Epithelial cell of alveolus of lung (primary cell): ENCODE measurements around the gene APEX2. TPM values are rescaled to one million over a fixed set of nuclear protein-coding genes. Genes with fewer than 3 reads are reported as not detected.

Experiments
- total RNA-seq: library from RNA; depleted of rRNA; stranded (reverse); fragments of >200 nt; gene quantifications from 2 replicates; pipeline ENCODE4 v1.2.1, GENCODE V29; 2015

APEX2 gene, protein sequence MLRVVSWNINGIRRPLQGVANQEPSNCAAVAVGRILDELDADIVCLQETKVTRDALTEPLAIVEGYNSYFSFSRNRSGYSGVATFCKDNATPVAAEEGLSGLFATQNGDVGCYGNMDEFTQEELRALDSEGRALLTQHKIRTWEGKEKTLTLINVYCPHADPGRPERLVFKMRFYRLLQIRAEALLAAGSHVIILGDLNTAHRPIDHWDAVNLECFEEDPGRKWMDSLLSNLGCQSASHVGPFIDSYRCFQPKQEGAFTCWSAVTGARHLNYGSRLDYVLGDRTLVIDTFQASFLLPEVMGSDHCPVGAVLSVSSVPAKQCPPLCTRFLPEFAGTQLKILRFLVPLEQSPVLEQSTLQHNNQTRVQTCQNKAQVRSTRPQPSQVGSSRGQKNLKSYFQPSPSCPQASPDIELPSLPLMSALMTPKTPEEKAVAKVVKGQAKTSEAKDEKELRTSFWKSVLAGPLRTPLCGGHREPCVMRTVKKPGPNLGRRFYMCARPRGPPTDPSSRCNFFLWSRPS
- total RNA-seq, result 15.3 and 20.2 TPM in 2 replicates

DNA sequence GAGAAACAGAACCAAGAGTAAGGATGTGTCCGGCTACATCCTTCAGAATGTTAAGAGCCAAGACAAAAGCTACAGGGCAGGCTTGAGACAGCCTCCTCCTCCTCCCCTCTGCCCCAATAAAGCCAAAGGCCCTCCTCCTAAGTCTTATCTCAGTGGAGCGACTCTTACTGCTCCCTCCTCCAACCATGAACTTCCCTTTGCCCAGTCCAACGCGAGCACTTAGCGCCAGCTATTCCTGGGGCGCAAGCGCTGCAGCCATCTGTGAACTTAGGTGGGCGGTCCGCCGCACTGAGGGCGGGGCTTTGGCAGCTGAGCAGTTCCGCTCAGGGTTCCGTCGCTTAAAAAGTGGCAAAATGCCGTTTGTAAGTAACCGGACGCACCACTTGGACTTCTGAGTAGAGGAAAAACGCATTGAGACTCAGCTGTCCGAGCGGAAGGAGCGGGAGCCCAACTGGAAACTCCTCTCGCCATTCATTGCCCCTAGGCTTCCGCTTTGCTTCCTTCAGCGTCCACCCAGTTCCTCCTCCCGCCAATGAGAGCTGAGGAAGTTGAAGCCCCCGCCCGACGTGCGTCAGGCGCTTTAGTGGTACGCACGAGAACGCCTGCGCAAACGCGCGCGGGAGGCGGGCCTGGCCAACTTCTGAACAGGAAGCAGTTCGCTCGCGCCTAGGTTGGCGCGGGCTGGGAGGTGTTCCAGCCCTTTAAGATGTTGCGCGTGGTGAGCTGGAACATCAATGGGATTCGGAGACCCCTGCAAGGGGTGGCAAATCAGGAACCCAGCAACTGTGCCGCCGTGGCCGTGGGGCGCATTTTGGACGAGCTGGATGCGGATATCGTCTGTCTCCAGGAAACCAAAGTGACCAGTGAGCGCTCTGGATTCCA, at the start of gene APEX2:
Gene APEX2 (plus strand): TSS at position 647 of the 882 bp plus-strand sequence. CDS start 60 bp downstream, at position 707.

DNA sequence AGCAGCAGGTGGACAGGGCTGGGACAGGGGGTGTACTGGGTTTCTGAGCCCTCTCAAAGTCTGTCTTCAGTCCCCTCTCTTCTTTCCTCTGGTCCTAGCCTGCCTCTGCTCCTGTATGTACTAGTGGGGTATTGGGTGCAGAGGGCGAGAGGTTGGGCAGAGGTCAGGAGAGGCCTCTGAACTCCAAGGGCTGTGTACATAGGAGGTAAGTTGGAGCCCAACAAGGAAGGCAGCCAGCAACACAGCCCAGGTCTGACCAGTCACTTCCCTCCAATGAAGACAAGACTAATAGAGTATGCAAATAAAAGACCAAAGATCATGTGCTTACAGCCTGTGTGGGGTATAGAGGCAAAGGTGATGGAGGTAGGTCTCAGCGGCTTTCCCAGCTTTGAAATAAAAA, 6.1 kb upstream of the APEX2 start, which contains the start of gene PFKFB1:
Gene PFKFB1 (minus strand): TSS at position 90 of the 400 bp plus-strand sequence. CDS start 181 bp downstream, outside the sequence.

DNA sequence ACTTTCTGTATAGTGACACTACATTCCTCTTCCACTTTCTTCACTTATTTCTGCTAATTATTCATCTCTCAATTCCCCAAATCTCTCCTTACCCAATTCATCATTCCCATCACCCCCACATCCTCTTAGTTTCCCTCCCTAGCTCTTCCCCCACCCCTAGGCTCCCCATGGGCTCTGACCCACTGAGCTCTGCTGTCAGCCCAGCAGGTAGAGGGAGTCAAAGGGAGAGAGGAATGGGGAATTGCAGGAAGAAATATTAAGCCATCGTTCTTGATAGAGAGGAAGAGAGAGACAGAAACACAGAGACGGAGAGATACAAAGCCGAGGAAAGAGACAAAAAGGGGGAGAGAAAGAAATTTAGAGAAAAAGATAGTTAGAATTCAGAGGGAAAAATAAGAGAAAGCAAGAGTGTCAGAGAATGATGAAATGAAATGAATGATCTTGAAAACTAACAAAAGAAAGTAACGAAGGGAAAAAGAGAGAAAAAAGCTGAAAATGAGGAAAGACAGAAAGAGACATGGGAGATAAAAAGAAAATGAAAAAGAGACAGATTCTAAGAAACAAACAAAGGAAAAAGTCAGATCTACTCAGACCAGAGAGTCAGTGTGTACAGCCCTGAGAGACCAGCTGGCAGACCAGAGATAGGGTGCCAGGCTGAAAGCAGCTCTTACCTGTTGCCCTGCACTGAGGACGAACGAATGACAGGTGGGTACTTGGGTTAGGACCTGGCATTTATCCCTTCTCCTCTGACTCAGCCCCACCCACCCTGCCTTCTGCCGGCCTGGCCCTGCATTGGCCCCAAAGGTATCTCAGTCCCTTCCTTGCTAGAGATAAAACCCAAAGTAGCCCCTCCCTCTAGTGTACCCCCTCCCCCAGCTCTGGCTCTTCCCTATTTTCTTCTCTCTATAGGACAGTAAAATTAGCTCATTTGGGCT, 30.4 kb downstream of the APEX2 start, which contains the start of gene ALAS2:
Gene ALAS2 (minus strand): TSS at position 707 of the 935 bp plus-strand sequence. CDS start 4,977 bp downstream, outside the sequence.

Other genes starting within 250 kb of the APEX2 start
- gene ITIH6, start 202.1 kb upstream of the APEX2 start, total RNA-seq, result not detected in 2 replicates
- gene MAGED2, start 192.6 kb upstream of the APEX2 start, total RNA-seq, result 283 and 293 TPM in 2 replicates
- 14.2 and 37.3 TPM in 2 replicates for gene TRO, start 79.5 kb upstream of the APEX2 start, total RNA-seq
- under 0.01 TPM in 1 of 2 replicates, not detected in the other for gene PFKFB1, start 6.2 kb upstream of the APEX2 start, total RNA-seq
- gene ALAS2, start 30.6 kb downstream of the APEX2 start, total RNA-seq, result not detected in 2 replicates
- not detected in 2 replicates for gene PAGE2B, start 74.7 kb downstream of the APEX2 start, total RNA-seq
- not detected in 2 replicates for gene PAGE2, start 88.7 kb downstream of the APEX2 start, total RNA-seq
- gene PAGE5, start 220.0 kb downstream of the APEX2 start, total RNA-seq, result not detected in 2 replicates